HUES6 (cell line): Measurements from ENCODE around the gene HECTD4.
A peak's percentile ranks its signal among the peaks of the same experiment; 100 is the strongest.

Experiments used
- H3K27ac ChIP-seq: 2 replicates; pipeline ENCODE4 v1.7.0; 2013; ENCODE audit warnings: low read depth, mild to moderate bottlenecking, low read length, inconsistent platforms
- H3K27me3 ChIP-seq: 2 replicates; pipeline ENCODE4 v1.6.1; 2013; ENCODE audit warnings: low read length; ENCODE audit not compliant: control insufficient read depth, insufficient read depth
- H3K36me3 ChIP-seq: 2 replicates; pipeline ENCODE4 v1.6.1; 2013; ENCODE audit warnings: low read length; ENCODE audit not compliant: control insufficient read depth, insufficient read depth
- H3K4me1 ChIP-seq: 2 replicates; pipeline ENCODE4 v1.6.1; 2013; ENCODE audit warnings: low read length; ENCODE audit not compliant: control insufficient read depth, insufficient read depth
- H3K4me3 ChIP-seq: 2 replicates; pipeline ENCODE4 v1.5.1; 2013; ENCODE audit warnings: low read depth, low read length
- H3K9ac ChIP-seq: one replicate; pipeline ENCODE4 v1.6.1; 2013; ENCODE audit warnings: mild to moderate bottlenecking, low read length
- H3K9me3 ChIP-seq: 2 replicates; pipeline ENCODE4 v1.6.1; 2013; ENCODE audit warnings: low read depth, low read length; ENCODE audit not compliant: control insufficient read depth, insufficient read depth

HECTD4 gene

GRCh38 chr12:112130441-112130998, 251.7 kb downstream of the HECTD4 start:
- H3K27me3 ChIP-seq = no peaks in the 10 kb centered on the region
- H3K36me3 ChIP-seq = peaks cover 14% of the 10 kb centered on the region
- 0 out of 2 replicates have a peak, but pooled peaks cover 2% of the 10 kb centered on the region for H3K4me1 ChIP-seq
- no peaks in the 10 kb centered on the region for H3K9me3 ChIP-seq
- no peak overlapping the region for H3K9ac ChIP-seq
- H3K27ac ChIP-seq = no peak overlapping the region
- H3K4me3 ChIP-seq = no peak overlapping the region

- H3K4me1 ChIP-seq = peaks cover 12% of the 10 kb centered on the region
- no peak overlapping the region for H3K27ac ChIP-seq
- no peaks in the 10 kb centered on the region for H3K27me3 ChIP-seq
- H3K36me3 ChIP-seq = peaks cover 3% of the 10 kb centered on the region; the same call in 1 of the 2 replicates
- H3K9me3 ChIP-seq = no peaks in the 10 kb centered on the region
- H3K4me3 ChIP-seq = no peak overlapping the region
- no peak overlapping the region for H3K9ac ChIP-seq
Measured at GRCh38 chr12:112126911-112127310, 255.3 kb downstream of the HECTD4 start.

GRCh38 chr12:112126000-112126438, 256.2 kb downstream of the HECTD4 start:
- H3K4me1 ChIP-seq = peaks cover 15% of the 10 kb centered on the region
- no peaks in the 10 kb centered on the region for H3K27me3 ChIP-seq
- peak overlapping the region; percentile 78 for H3K4me3 ChIP-seq
- H3K36me3 ChIP-seq = peaks cover 3% of the 10 kb centered on the region; the same call in 1 of the 2 replicates
- H3K27ac ChIP-seq = no peak overlapping the region; the same call in 1 of the 2 replicates
- H3K9ac ChIP-seq = peak overlapping the region; percentile 77
- no peaks in the 10 kb centered on the region for H3K9me3 ChIP-seq

DNA sequence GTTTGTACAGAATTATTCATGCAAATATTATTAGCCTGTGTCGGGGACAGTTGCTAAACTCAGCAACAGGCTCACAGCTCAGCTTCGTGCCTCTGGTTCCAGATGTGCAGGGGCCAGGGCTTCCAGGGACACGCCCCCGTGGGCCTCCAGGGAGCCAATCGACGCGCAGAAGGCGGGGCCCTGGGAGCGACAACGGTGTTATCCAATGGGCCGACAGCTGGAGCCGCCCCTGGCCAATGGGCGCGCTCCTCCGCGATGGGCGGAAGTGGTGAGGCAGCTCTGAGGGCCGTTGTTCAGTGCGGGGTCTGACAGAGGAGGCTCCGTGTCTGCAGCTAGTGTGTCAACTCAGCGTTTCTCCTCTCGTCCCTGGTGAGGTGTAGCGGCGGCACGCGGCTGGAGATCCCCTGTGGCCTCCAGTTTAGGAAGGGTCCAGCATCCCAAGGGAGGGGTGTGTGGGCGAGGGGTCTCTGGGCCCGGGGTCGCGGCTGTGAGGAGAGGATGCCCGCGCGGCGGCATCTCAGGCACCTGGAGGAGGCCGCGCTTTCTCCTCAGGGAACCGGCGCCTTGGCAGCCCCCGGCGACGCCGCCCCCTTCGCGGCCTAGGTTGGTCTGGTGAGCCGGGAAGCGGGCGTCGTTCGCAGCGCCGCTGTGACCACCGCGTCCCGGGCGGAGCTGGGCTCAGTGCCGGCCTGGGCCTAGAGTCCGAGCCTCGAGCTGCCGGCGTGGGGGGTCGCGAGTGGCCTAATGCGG, 256.8 kb downstream of the HECTD4 start, which contains the start of gene TRAFD1:
TSS of gene TRAFD1 (plus strand) at position 311 of the 750 bp plus-strand sequence. CDS start 4,963 bp downstream, outside the sequence.
- H3K27ac ChIP-seq = no peak within 1 kb of the TSS; the same call in 1 of the 2 replicates

GRCh38 chr12:112124918-112125249, 257.3 kb downstream of the HECTD4 start:
- Histone ChIP-seq H3K4me3 (no peak overlapping the region), H3K9ac (no peak overlapping the region), H3K27me3 (no peaks in the 10 kb centered on the region), H3K27ac (no peak overlapping the region), H3K36me3 (no peaks in the 10 kb centered on the region), H3K9me3 (no peaks in the 10 kb centered on the region), H3K4me1 (peaks cover 15% of the 10 kb centered on the region)

More for the DNA sequence above, 256.8 kb downstream of the HECTD4 start, which contains the start of gene TRAFD1:
- Histone ChIP-seq H3K9ac (peak within 1 kb of the TSS; percentile 77), H3K4me1 (peaks cover 15% of the 10 kb centered on the region), H3K9me3 (no peaks in the 10 kb centered on the region), H3K27me3 (no peaks in the 10 kb centered on the region), H3K4me3 (peak within 1 kb of the TSS; percentile 78), H3K36me3 (no peaks in the 10 kb centered on the region)

DNA sequence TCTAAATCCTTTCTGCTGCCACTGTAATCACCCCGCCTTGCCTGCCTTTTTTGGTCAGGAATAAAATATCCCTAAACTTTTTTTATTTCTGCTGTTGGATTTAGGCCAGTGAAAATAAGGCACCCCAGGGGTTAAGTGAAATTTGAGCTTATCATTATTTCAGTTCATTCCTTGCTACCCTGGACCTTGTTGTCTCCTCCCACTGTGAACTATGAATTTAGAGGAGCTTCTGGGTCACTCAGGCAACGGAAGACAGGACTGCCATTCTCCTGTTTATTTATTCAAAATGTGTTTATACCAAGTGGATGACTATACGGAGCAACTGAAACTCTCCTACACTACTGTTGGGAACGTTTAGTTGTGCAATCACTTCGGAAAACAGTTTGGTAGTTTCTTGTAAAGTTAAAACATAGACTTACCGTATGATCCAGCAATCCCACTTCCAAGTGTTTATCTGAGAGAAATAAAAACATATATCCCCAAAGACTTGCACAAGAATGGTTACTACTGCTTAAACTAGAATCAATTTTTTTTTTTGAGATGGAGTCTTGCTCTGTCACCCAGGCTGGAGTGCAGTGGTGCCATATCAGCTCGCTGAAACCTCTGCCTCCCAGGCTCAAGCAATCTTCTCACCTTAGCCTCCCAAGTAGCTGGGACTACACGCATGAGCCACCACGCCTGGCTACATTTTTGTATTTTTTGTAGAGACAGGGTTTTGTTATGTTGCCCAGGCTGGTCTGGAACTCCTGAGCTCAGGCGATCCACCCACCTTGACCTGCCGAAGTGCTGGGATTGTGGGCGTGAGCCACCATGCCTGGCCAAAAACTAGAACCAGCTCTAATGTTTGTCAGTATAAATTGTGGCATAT, 259.2 kb downstream of the HECTD4 start:
- Histone ChIP-seq H3K9ac (no peak overlapping the region), H3K9me3 (no peaks in the 10 kb centered on the region), H3K27me3 (no peaks in the 10 kb centered on the region), H3K36me3 (no peaks in the 10 kb centered on the region), H3K4me3 (no peak overlapping the region), H3K27ac (no peak overlapping the region), H3K4me1 (peaks cover 15% of the 10 kb centered on the region)

DNA sequence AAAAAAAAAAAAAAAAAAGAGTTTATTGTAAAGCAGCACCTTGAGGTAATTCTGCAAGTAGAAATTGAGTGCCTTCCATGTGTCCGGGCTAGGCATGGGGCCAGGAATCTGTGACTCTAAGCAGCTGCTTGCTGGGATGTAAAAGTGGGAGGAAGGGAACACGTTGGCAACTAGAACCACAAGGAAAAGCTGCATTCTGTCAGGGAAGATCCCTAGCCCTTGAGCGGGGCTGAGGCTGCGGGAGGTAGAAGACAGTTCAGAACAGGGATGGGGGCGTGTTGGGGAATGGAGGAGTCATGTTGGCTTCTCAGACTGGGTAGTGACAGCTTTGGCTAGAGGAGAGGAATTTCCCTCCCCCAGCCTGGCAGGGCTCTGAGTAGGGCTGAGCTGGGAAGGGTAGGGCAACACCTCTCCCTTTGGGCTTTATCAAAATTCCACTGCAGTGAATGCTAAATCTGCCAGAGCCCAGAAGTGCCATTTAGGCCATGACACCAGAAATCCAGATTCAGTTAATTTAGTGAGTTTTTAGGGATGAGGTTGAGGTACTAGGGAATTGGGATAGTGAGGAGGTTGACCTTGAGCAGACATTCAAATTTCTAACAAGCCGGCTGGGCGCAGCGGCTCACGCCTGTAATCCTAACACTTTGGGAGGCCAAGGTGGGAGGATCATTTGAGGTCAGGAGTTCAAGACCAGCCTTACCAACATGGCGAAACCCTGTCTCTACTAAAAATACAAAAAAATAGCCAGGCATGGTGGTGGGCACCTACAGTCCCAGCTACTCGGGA, 260.3 kb downstream of the HECTD4 start:
- Histone ChIP-seq H3K4me1 (peaks cover 15% of the 10 kb centered on the region), H3K9me3 (no peaks in the 10 kb centered on the region), H3K9ac (no peak overlapping the region), H3K36me3 (no peaks in the 10 kb centered on the region), H3K27ac (no peak overlapping the region), H3K27me3 (no peaks in the 10 kb centered on the region), H3K4me3 (no peak overlapping the region)

- no peak overlapping the region for H3K4me3 ChIP-seq
- no peaks in the 10 kb centered on the region for H3K27me3 ChIP-seq
- H3K9me3 ChIP-seq = no peaks in the 10 kb centered on the region
- no peak overlapping the region for H3K9ac ChIP-seq
- no peaks in the 10 kb centered on the region for H3K36me3 ChIP-seq
- no peak overlapping the region for H3K27ac ChIP-seq
- peaks cover 17% of the 10 kb centered on the region for H3K4me1 ChIP-seq
Measured at GRCh38 chr12:112117685-112118084, 264.5 kb downstream of the HECTD4 start.

DNA sequence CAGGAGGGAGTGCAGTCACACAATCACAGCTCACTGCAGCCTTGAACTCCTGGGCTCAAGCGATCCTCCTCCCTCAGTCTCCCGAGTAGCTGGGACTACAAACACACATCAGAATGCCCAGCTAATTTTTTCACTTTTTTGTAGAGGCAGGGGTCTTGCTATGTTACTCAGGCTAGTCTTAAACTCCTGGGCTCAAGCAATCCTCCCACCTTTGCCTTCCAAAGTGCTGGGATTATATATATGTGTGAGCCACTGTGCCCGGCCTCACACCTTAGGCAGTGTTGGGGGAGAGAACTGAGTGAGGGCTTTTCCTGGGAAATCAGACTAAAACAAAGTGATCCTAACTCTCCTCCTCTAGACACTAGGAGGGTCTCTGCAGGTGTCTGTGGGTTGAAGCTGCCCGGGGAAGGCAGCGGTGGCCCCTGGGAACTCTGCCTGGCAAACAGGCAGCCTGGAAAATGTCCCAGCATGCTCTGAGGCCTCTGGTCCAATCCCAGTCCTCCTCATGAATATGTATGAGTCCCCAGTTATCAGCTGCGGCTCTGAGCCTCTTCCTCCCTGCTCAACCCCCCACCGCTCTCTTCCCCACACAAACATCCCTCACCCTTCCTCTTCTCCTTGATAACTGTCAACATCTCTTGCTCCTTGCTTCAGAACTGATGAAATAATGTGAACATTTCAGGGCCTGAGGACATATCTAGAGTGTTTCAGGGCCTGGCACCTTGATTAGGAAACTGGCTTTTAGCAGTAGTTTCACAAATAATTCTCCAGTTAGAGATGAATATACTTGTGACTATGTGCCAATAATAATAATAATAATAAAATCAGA, 265.8 kb downstream of the HECTD4 start:
- H3K27me3 ChIP-seq = no peaks in the 10 kb centered on the region
- peaks cover 18% of the 10 kb centered on the region for H3K4me1 ChIP-seq
- H3K9ac ChIP-seq = peak overlapping the region; percentile 8
- no peak overlapping the region for H3K4me3 ChIP-seq
- no peaks in the 10 kb centered on the region for H3K36me3 ChIP-seq
- 0 out of 2 replicates have a peak overlapping the region, but pooled peaks have one; percentile 5 for H3K27ac ChIP-seq
- no peaks in the 10 kb centered on the region for H3K9me3 ChIP-seq
